ENCODE results near the gene AKR1C3. TPM values are rescaled to one million over a fixed set of nuclear protein-coding genes. Genes with fewer than 3 reads are reported as not detected.

Gene AKR1C3
- total RNA-seq, 1 experiment from 2014 or later = 0.62 TPM

- POLR2A ChIA-PET = no interaction called here
Measured at GRCh38 chr10:5076615-5077014, 17.6 kb upstream of the AKR1C3 start.

GRCh38 chr10:5078547-5079180 is 15.6 kb upstream of the AKR1C3 start:
- POLR2A ChIA-PET = no interaction called here

More at GRCh38 chr10:5076615-5077014, 17.6 kb upstream of the AKR1C3 start:
- no peak for DNase-seq (ENCODE audit: low read depth, low spot score)
- no peak for ATAC-seq
- intact Hi-C loops (cut with micrococcal nuclease; ENCODE audit: unreplicated experiment) = no loop called here
- Histone ChIP-seq H3K36me3 (ENCODE audit: control insufficient read depth, insufficient read depth, low read length) (no peaks in the 10 kb centered on the region), H3K27me3 (ENCODE audit: control insufficient read depth, insufficient read depth, low read length) (no peaks in the 10 kb centered on the region), H3K27ac (ENCODE audit: low read length) (no peak overlapping the region), H3K4me3 (ENCODE audit: low read depth in 2 of 2, low read length in 2 of 2) (no peak overlapping the region), H3K4me1 (ENCODE audit: control insufficient read depth, insufficient read depth, low read length) (no peaks in the 10 kb centered on the region), H3K9me3 (ENCODE audit: control insufficient read depth, insufficient read depth, low read depth, low read length) (no peaks in the 10 kb centered on the region)
- CTCF ChIA-PET = no interaction called here
- no TSS peak for BruUV-seq (replicated peaks)
- in situ Hi-C loops (cut with HindIII; ENCODE audit: low pct_unique_long_range_greater_than_20kb, low sequenced_read_pairs) = no loop called here
- TF ChIP-seq CTCF (IDR thresholded peaks at IDR 0.05) (no peak), REST (IDR thresholded peaks at IDR 0.05; ENCODE audit: insufficient read depth in 1 of 2, low read depth in 2 of 2, low read length in 1 of 2) (no peak), SIN3A (IDR thresholded peaks at IDR 0.05; ENCODE audit: borderline replicate concordance, insufficient read depth, low read depth, low read length) (no peak), POLR2AphosphoS5 (IDR thresholded peaks at IDR 0.05; ENCODE audit: low read depth, low read length) (no peak), TCF7L2 (IDR thresholded peaks at IDR 0.05; ENCODE audit: low read depth, low read length) (no peak)

More at GRCh38 chr10:5078547-5079180, 15.6 kb upstream of the AKR1C3 start:
- Histone ChIP-seq H3K27ac (ENCODE audit: low read length) (no peak overlapping the region), H3K4me3 (ENCODE audit: low read depth in 2 of 2, low read length in 2 of 2) (no peak overlapping the region), H3K27me3 (ENCODE audit: control insufficient read depth, insufficient read depth, low read length) (no peaks in the 10 kb centered on the region), H3K9me3 (ENCODE audit: control insufficient read depth, insufficient read depth, low read depth, low read length) (no peaks in the 10 kb centered on the region), H3K36me3 (ENCODE audit: control insufficient read depth, insufficient read depth, low read length) (no peaks in the 10 kb centered on the region), H3K4me1 (ENCODE audit: control insufficient read depth, insufficient read depth, low read length) (no peaks in the 10 kb centered on the region)
- intact Hi-C loops (cut with micrococcal nuclease; ENCODE audit: unreplicated experiment) (no loop called here), in situ Hi-C loops (cut with HindIII; ENCODE audit: low pct_unique_long_range_greater_than_20kb, low sequenced_read_pairs) (no loop called here)
- no peak for TF ChIP-seq SIN3A (IDR thresholded peaks at IDR 0.05; ENCODE audit: borderline replicate concordance, insufficient read depth, low read depth, low read length)
- no peak for TF ChIP-seq CTCF (IDR thresholded peaks at IDR 0.05)
- no peak for TF ChIP-seq REST (IDR thresholded peaks at IDR 0.05; ENCODE audit: insufficient read depth in 1 of 2, low read depth in 2 of 2, low read length in 1 of 2)
- TF ChIP-seq TCF7L2 (IDR thresholded peaks at IDR 0.05; ENCODE audit: low read depth, low read length) = no peak
- TF ChIP-seq POLR2AphosphoS5 (IDR thresholded peaks at IDR 0.05; ENCODE audit: low read depth, low read length) = no peak
- DNase-seq (ENCODE audit: low read depth, low spot score) (no peak), ATAC-seq (no peak)
- BruUV-seq (replicated peaks) = no TSS peak
- CTCF ChIA-PET = no interaction called here

Measured in Panc1 (cell line).